OCI-LY7 (cell line): Measurements from ENCODE around the gene DRGX. TPM values are rescaled to one million over a fixed set of nuclear protein-coding genes. Genes with fewer than 3 reads are reported as not detected.

ENCODE experiments used
- BruUV-seq: library from RNA; stranded (reverse); fragments of 400-500 nt; replicated peaks from 2 replicates; lab custom pipeline; 2021; lab: Mats Ljungman, UMichigan
- CTCF ChIA-PET: fragments of 300-600 bp; sonication (Branson Sonifier 250); formaldehyde crosslinking; loops from one replicate; lab custom pipeline; 2022; ENCODE audit warnings: antibody characterized with exemption; ENCODE audit not compliant: unreplicated experiment; lab: Charles Lee
- POLR2A ChIA-PET: fragments of 300-600 bp; sonication (Branson Sonifier 250); formaldehyde crosslinking; loops from one replicate; lab custom pipeline; 2022; ENCODE audit warnings: antibody characterized with exemption; lab: Charles Lee
- DNase-seq: peaks from one replicate; pipeline ENCODE4 v3.0.0-alpha.2; 2015; ENCODE audit warnings: low spot score
- H2AFZ ChIP-seq: fragments of 200-600 bp; sonication (generic), shearing (Covaris generic); 2 replicates; pipeline ENCODE4 v1.6.1; 2014; ENCODE audit warnings: mild to moderate bottlenecking, antibody characterized with exemption, low read length, moderate library complexity
- H3K27ac ChIP-seq: fragments of 200-600 bp; sonication (generic); 2 replicates; pipeline ENCODE4 v1.5.1; 2014; ENCODE audit warnings: mixed run types, low read depth, mild to moderate bottlenecking, moderate library complexity, low read length, inconsistent platforms; ENCODE audit not compliant: poor library complexity, severe bottlenecking
- H3K36me3 ChIP-seq: fragments of 200-600 bp; sonication (generic); 2 replicates; pipeline ENCODE4 v1.6.1; 2014; ENCODE audit warnings: mild to moderate bottlenecking, antibody characterized with exemption, low read length, moderate library complexity, mixed read lengths; ENCODE audit not compliant: insufficient read depth
- H3K4me1 ChIP-seq: fragments of 200-600 bp; sonication (generic); 2 replicates; pipeline ENCODE4 v1.5.1; 2014; ENCODE audit warnings: mild to moderate bottlenecking, low read length; ENCODE audit not compliant: insufficient read depth, poor library complexity, severe bottlenecking
- H3K4me2 ChIP-seq: fragments of 200-600 bp; sonication (generic); 2 replicates; pipeline ENCODE4 v1.6.1; 2014; ENCODE audit warnings: mild to moderate bottlenecking, low read length
- H3K4me3 ChIP-seq: fragments of 200-600 bp; sonication (generic); 2 replicates; pipeline ENCODE4 v1.5.1; 2014; ENCODE audit warnings: mild to moderate bottlenecking, low read depth, low read length; ENCODE audit not compliant: poor library complexity, severe bottlenecking
- H3K79me2 ChIP-seq: fragments of 200-600 bp; sonication (generic); 2 replicates; pipeline ENCODE4 v1.6.1; 2016; ENCODE audit warnings: low read depth, mild to moderate bottlenecking, low read length, moderate library complexity, mixed read lengths; ENCODE audit not compliant: insufficient read depth
- H3K9me2 ChIP-seq: fragments of 200-600 bp; sonication (generic); 2 replicates; pipeline ENCODE4 v1.6.1; 2016; ENCODE audit warnings: mild to moderate bottlenecking, low read length, mixed read lengths; ENCODE audit not compliant: insufficient read depth
- H3K9me3 ChIP-seq: fragments of 200-600 bp; sonication (generic); 2 replicates; pipeline ENCODE4 v1.6.1; 2014; ENCODE audit warnings: mild to moderate bottlenecking, mixed run types, low read length, mixed read lengths
- H4K20me1 ChIP-seq: fragments of 200-600 bp; sonication (generic); 2 replicates; pipeline ENCODE4 v1.6.1; 2014; ENCODE audit warnings: mild to moderate bottlenecking, antibody characterized with exemption, low read length, moderate library complexity, mixed read lengths; ENCODE audit not compliant: insufficient read depth
- EZH2phosphoT487 ChIP-seq: fragments of 200-600 bp; sonication (generic); IDR thresholded peaks from 2 replicates; pipeline ENCODE4 v1.6.1; 2018; ENCODE audit warnings: low read depth, borderline replicate concordance, mild to moderate bottlenecking, mixed run types, antibody characterized with exemption, low read length, moderate library complexity, mixed read lengths
- intact Hi-C: fragments of 100-400 bp; cut with micrococcal nuclease; formaldehyde crosslinking; loops from one replicate; pipeline ENCODE4 v1.10.0; 2022; ENCODE audit not compliant: unreplicated experiment
- total RNA-seq, 2 experiments: library from RNA; depleted of rRNA in 1 of 2; stranded (reverse); fragments of >200 nt in 1 of 2; shearing (Covaris generic) in 1 of 2; gene quantifications; 2 replicates each; pipeline ENCODE4 v1.2.3, GENCODE V29; 2014 to 2022
- TF ChIP-seq, protein P1 (sequence below): fragments of 200-600 bp; sonication (generic); conservative IDR thresholded peaks from 2 replicates; pipeline ENCODE4 v1.5.1; 2014; ENCODE audit warnings: mild to moderate bottlenecking, antibody characterized with exemption, low read length, moderate library complexity, mixed read lengths

Gene DRGX
- total RNA-seq, 2 experiments from 2014 or later, result not detected

- Histone ChIP-seq H2AFZ (no peak overlapping the region), H3K9me3 (no peaks in the 10 kb centered on the region), H3K9me2 (no peaks in the 10 kb centered on the region), H3K4me3 (no peak overlapping the region), H3K4me1 (no peaks in the 10 kb centered on the region), H4K20me1 (no peaks in the 10 kb centered on the region), H3K79me2 (no peaks in the 10 kb centered on the region), H3K4me2 (no peak overlapping the region), H3K36me3 (no peaks in the 10 kb centered on the region), H3K27ac (no peak overlapping the region)
- no peak for DNase-seq
- no TSS peak for BruUV-seq
- POLR2A ChIA-PET, result interaction anchor here (0.6 kb wide), 1 partner anchor 55 kb away, joined by 3 read pairs; no protein-coding TSS in a partner anchor
- no peak for TF ChIP-seq EZH2phosphoT487
- TF ChIP-seq, protein P1, sequence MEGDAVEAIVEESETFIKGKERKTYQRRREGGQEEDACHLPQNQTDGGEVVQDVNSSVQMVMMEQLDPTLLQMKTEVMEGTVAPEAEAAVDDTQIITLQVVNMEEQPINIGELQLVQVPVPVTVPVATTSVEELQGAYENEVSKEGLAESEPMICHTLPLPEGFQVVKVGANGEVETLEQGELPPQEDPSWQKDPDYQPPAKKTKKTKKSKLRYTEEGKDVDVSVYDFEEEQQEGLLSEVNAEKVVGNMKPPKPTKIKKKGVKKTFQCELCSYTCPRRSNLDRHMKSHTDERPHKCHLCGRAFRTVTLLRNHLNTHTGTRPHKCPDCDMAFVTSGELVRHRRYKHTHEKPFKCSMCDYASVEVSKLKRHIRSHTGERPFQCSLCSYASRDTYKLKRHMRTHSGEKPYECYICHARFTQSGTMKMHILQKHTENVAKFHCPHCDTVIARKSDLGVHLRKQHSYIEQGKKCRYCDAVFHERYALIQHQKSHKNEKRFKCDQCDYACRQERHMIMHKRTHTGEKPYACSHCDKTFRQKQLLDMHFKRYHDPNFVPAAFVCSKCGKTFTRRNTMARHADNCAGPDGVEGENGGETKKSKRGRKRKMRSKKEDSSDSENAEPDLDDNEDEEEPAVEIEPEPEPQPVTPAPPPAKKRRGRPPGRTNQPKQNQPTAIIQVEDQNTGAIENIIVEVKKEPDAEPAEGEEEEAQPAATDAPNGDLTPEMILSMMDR, result no peak
- CTCF ChIA-PET, result no interaction called here
- intact Hi-C loops, result loop anchor here (10.0 kb wide), 1 partner anchor 746 kb away; no protein-coding TSS in a partner anchor
Observed at GRCh38 chr10:49400365-49400764, 4.5 kb upstream of the DRGX start.

GRCh38 chr10:49398986-49399385 lies 3.1 kb upstream of the DRGX start:
- H2AFZ ChIP-seq, result no peak overlapping the region
- no peak for TF ChIP-seq EZH2phosphoT487
- TF ChIP-seq, protein P1, result no peak
- no peaks in the 10 kb centered on the region for H4K20me1 ChIP-seq
- H3K9me3 ChIP-seq, result no peaks in the 10 kb centered on the region
- intact Hi-C loops, result no loop called here
- ChIA-PET POLR2A (no interaction called here), CTCF (no interaction called here)
- H3K4me1 ChIP-seq, result no peaks in the 10 kb centered on the region
- DNase-seq, result no peak
- H3K79me2 ChIP-seq, result no peaks in the 10 kb centered on the region
- no TSS peak for BruUV-seq
- H3K9me2 ChIP-seq, result no peaks in the 10 kb centered on the region
- H3K4me3 ChIP-seq, result no peak overlapping the region
- no peaks in the 10 kb centered on the region for H3K36me3 ChIP-seq
- no peak overlapping the region for H3K4me2 ChIP-seq
- no peak overlapping the region for H3K27ac ChIP-seq

DNA sequence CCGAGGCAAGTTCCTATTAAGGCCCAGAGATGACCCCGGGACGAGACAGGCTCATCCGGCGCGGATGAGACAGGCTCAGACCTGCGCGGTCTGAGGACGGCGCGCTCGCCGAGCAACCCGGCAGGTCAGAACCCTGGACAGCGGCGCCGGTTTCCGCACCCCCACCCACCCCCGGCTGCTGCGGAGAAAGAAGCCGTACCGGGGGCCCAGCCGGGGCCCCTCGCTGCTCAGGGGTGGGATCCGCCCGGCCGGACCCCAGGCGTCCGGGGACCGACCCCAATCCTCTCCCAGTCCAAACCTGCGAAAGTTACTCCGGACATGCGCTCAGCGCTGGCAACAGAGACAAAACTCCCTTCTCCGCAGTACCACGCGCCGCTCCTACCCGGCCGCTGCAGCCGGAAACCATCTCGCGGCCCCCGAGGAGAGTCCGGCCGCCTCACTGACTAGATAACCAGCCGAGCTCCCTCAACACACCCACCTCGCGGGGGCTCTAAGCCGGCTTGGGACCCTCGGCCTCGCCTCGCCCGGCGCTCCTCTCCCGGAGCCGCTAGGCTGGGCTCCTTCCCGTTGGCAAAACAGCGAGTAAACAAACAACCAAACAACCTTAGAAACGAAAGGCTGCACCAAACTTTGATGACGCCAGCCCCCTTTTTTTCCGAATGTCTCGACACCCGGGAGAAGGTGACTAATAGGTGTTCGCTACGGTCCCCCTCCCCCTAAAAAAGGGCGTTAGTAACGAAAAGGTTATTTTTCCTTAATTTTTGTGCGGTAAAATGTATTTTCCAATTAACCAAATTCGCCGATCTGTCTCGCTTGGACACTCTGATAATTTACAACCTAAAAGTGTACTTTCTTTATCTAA lies 2.3 kb upstream of the DRGX start:
- Histone ChIP-seq H3K36me3 (no peaks in the 10 kb centered on the region), H3K9me3 (no peaks in the 10 kb centered on the region), H2AFZ (no peak overlapping the region), H3K9me2 (no peaks in the 10 kb centered on the region), H3K4me2 (no peak overlapping the region), H3K4me1 (no peaks in the 10 kb centered on the region), H4K20me1 (no peaks in the 10 kb centered on the region), H3K27ac (no peak overlapping the region), H3K4me3 (no peak overlapping the region), H3K79me2 (no peaks in the 10 kb centered on the region)
- ChIA-PET CTCF (no interaction called here), POLR2A (no interaction called here)
- BruUV-seq, result no TSS peak
- no peak for TF ChIP-seq EZH2phosphoT487
- TF ChIP-seq, protein P1, result no peak
- intact Hi-C loops, result no loop called here
- DNase-seq, result no peak
